Gastroesophageal sphincter (tissue), 3 donors: ENCODE data around the gene RIPOR3.

Experiments used
- EP300 ChIP-seq: sonication (generic); formaldehyde crosslinking; IDR thresholded peaks from one replicate; pipeline ENCODE4 v1.6.1; 2017; ENCODE audit warnings: antibody characterized with exemption, mild to moderate bottlenecking
- POLR2AphosphoS5 ChIP-seq: sonication (generic); formaldehyde crosslinking; IDR thresholded peaks from one replicate; pipeline ENCODE4 v1.6.1; 2017; ENCODE audit warnings: antibody characterized with exemption
- TF ChIP-seq, protein P1 (sequence below), 4 experiments: fragments of 200-600 bp in 2 of 4; fragments of 450-650 bp in 2 of 4; sonication (generic) in 1 of 4; IDR thresholded peaks; one replicate each; pipeline ENCODE4 v1.5.1; 2017 to 2019; ENCODE audit warnings: antibody characterized with exemption in 4 of 4, mild to moderate bottlenecking in 2 of 4, moderate library complexity in 2 of 4

- TF ChIP-seq, protein P1, sequence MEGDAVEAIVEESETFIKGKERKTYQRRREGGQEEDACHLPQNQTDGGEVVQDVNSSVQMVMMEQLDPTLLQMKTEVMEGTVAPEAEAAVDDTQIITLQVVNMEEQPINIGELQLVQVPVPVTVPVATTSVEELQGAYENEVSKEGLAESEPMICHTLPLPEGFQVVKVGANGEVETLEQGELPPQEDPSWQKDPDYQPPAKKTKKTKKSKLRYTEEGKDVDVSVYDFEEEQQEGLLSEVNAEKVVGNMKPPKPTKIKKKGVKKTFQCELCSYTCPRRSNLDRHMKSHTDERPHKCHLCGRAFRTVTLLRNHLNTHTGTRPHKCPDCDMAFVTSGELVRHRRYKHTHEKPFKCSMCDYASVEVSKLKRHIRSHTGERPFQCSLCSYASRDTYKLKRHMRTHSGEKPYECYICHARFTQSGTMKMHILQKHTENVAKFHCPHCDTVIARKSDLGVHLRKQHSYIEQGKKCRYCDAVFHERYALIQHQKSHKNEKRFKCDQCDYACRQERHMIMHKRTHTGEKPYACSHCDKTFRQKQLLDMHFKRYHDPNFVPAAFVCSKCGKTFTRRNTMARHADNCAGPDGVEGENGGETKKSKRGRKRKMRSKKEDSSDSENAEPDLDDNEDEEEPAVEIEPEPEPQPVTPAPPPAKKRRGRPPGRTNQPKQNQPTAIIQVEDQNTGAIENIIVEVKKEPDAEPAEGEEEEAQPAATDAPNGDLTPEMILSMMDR (IDR thresholded peaks at IDR 0.05), result no peak
- no peak for TF ChIP-seq EP300
- no peak for TF ChIP-seq POLR2AphosphoS5
Measured at GRCh38 chr20:50670126-50670862, 21.0 kb downstream of the RIPOR3 start.
